SK-N-SH treated with all-trans-retinoic acid at 6 μM for 48 hours (cell line): ENCODE results near the gene BPIFB2.
"Not testable (repeated sequence)": the region's sequence is repeated elsewhere in the genome, so short reads cannot be mapped to it uniquely, and the experiment has no call there.

Experiments
- ATAC-seq: fragments of 200-7000 bp; cut with Tn5 transposase; 3 replicates; pipeline ENCODE4 v1.9.1; 2020; ENCODE audit warnings: mild to moderate bottlenecking, moderate library complexity
- ARNTL ChIP-seq: fragments of 450-650 bp; formaldehyde crosslinking; IDR thresholded peaks from 2 replicates; pipeline ENCODE4 v1.5.0; 2020; ENCODE audit warnings: low read depth, mild to moderate bottlenecking, moderate library complexity, borderline replicate concordance
- BACH2 ChIP-seq: fragments of 250-450 bp; sonication (Bioruptor Pico); IDR thresholded peaks from 2 replicates; pipeline ENCODE4 v1.9.0; 2021; ENCODE audit warnings: mild to moderate bottlenecking, borderline replicate concordance
- PPARA ChIP-seq: fragments of 250-450 bp; sonication (Bioruptor Pico); IDR thresholded peaks from 2 replicates; pipeline ENCODE4 v1.5.0; 2020; ENCODE audit warnings: mild to moderate bottlenecking, borderline replicate concordance
- SNAI2 ChIP-seq: fragments of 250-450 bp; sonication (Bioruptor Pico); IDR thresholded peaks from 2 replicates; pipeline ENCODE4 v1.5.0; 2020; ENCODE audit warnings: mild to moderate bottlenecking, moderate library complexity
- TOX ChIP-seq: fragments of 250-450 bp; sonication (Bioruptor Pico); IDR thresholded peaks from 2 replicates; pipeline ENCODE4 v1.8.0; 2021; ENCODE audit warnings: mild to moderate bottlenecking, moderate library complexity, borderline replicate concordance
- ZFP3 ChIP-seq: fragments of 250-450 bp; sonication (Bioruptor Pico); IDR thresholded peaks from 2 replicates; pipeline ENCODE4 v1.5.0; 2020; ENCODE audit warnings: mild to moderate bottlenecking, moderate library complexity
- ZFP30 ChIP-seq: fragments of 450-650 bp; formaldehyde crosslinking; IDR thresholded peaks from 2 replicates; pipeline ENCODE4 v1.5.0; 2022; ENCODE audit warnings: mild to moderate bottlenecking, moderate library complexity
- ZNF70 ChIP-seq: fragments of 450-650 bp; formaldehyde crosslinking; IDR thresholded peaks from 2 replicates; pipeline ENCODE4 v1.5.0; 2020; ENCODE audit warnings: mild to moderate bottlenecking, moderate library complexity
- ZNF8 ChIP-seq: fragments of 450-650 bp; formaldehyde crosslinking; IDR thresholded peaks from 2 replicates; pipeline ENCODE4 v1.5.0; 2020; ENCODE audit warnings: mild to moderate bottlenecking, moderate library complexity
- TF ChIP-seq, protein P1 (sequence below): fragments of 250-450 bp; sonication (Bioruptor Pico); IDR thresholded peaks from 2 replicates; pipeline ENCODE4 v1.8.0; 2021; ENCODE audit warnings: low read depth, mild to moderate bottlenecking, moderate library complexity, borderline replicate concordance
- TF ChIP-seq, protein P2 (sequence below): fragments of 250-450 bp; sonication (Bioruptor Pico); IDR thresholded peaks from 2 replicates; pipeline ENCODE4 v1.8.0; 2020; ENCODE audit warnings: mild to moderate bottlenecking, moderate library complexity, borderline replicate concordance
- TF ChIP-seq, protein P3 (sequence below): fragments of 250-450 bp; sonication (Bioruptor Pico); IDR thresholded peaks from 2 replicates; pipeline ENCODE4 v1.5.1; 2021; ENCODE audit warnings: mild to moderate bottlenecking, moderate library complexity

Gene BPIFB2

DNA sequence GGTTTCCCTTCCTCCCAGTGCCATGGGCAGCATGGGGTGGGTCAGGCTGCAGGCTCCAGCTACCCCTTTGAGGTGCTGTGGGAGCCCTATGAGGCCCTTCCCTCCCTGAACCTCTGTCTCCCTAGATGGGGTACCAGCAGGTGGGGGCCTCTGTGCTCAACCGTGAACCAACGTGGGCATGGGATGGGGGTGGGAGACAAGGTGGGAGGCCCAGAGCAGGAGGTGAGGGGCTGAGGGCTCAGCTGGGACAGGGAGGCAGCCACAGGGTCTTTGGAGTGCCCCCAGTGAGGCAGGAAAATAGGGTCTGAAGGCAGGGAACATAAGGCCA, 36.6 kb upstream of the BPIFB2 start:
- no peak for ATAC-seq

DNA sequence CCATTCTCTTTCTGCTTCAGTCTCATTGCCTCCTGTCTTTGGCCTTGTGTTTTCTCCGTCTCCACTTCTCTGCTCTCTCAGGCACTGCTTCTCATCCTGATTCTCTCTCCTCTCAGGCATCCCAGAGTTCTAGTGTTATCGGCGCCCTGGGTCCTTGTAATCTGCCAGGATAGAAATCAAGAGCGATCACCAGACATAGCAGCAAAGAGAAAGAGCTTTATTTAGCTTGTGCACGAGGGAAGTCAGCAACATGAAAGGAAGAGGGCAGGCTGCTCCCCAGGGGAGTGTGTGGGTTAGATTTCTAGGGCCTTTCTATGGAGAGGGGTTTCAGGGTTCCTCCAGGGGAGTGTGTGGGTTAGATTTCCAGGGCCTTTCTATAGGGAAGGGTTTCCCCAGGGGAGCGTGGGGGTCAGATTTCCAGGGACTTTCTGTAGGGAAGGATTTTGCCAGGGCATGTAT, 35.8 kb upstream of the BPIFB2 start:
- TF ChIP-seq SNAI2 (CRISPR knock-in tag): no peak
- TF ChIP-seq, protein P1, sequence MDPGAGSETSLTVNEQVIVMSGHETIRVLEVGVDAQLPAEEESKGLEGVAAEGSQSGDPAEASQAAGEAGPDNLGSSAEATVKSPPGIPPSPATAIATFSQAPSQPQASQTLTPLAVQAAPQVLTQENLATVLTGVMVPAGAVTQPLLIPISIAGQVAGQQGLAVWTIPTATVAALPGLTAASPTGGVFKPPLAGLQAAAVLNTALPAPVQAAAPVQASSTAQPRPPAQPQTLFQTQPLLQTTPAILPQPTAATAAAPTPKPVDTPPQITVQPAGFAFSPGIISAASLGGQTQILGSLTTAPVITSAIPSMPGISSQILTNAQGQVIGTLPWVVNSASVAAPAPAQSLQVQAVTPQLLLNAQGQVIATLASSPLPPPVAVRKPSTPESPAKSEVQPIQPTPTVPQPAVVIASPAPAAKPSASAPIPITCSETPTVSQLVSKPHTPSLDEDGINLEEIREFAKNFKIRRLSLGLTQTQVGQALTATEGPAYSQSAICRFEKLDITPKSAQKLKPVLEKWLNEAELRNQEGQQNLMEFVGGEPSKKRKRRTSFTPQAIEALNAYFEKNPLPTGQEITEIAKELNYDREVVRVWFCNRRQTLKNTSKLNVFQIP: no peak
- TF ChIP-seq ZFP3 (CRISPR knock-in tag): no peak
- no peak for TF ChIP-seq ZNF70 (CRISPR knock-in tag)
- TF ChIP-seq, protein P2, sequence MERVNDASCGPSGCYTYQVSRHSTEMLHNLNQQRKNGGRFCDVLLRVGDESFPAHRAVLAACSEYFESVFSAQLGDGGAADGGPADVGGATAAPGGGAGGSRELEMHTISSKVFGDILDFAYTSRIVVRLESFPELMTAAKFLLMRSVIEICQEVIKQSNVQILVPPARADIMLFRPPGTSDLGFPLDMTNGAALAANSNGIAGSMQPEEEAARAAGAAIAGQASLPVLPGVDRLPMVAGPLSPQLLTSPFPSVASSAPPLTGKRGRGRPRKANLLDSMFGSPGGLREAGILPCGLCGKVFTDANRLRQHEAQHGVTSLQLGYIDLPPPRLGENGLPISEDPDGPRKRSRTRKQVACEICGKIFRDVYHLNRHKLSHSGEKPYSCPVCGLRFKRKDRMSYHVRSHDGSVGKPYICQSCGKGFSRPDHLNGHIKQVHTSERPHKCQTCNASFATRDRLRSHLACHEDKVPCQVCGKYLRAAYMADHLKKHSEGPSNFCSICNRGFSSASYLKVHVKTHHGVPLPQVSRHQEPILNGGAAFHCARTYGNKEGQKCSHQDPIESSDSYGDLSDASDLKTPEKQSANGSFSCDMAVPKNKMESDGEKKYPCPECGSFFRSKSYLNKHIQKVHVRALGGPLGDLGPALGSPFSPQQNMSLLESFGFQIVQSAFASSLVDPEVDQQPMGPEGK (CRISPR knock-in tag): no peak
- TF ChIP-seq ZNF8 (CRISPR knock-in tag): no peak
- TF ChIP-seq ZFP30 (CRISPR knock-in tag): no peak
- no peak for TF ChIP-seq PPARA (CRISPR knock-in tag)
- ATAC-seq: no peak

More for the DNA sequence above, 36.6 kb upstream of the BPIFB2 start:
- TF ChIP-seq ZNF70 (CRISPR knock-in tag): no peak
- TF ChIP-seq BACH2 (CRISPR knock-in tag): no peak
- TF ChIP-seq SNAI2 (CRISPR knock-in tag): no peak

DNA sequence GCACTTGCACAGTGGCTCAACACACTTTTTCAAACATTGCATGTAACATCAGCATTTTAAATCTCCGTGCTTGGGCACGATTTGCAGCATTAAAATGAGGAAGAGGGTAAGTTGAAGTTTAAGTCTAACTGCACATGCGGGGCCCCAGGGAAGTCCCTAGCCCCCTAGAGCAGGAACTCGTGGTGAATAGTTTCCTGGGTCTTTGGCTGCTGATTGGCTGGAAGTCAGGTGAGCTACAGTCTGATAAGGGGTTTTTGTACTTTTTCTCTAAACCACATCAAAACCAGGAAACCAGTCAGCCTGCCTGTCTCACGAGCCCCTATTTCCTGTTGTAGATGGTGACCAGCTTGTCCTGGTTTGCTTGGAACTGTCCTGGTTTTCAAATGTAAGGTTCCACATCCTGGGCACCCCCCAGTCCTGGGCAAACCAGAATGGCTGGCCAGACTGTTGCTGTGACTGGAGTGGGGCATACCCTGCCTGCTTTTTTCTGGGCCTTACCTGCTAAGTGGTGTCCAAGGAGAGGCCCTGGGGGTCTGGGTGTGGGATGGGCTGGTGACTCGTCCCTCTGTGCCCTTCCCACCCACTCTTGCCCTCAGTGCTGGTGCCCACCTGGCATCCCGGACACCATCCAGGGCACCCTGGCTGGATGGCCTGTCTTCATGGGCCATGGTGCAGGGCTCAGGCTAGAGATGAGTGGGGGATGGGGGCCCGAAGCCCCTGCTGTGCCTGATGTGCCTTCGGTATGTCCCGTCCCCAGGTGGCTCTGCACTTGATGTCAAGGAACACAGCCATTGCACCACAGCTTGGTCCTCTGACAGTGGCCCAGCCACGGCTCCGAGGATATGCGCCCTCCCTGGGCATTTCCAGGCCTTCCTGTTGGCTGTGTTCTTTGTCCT, 35.1 kb upstream of the BPIFB2 start:
- ATAC-seq: no peak
- no peak for TF ChIP-seq ZNF8 (CRISPR knock-in tag)
- TF ChIP-seq, protein P2 (CRISPR knock-in tag): no peak
- TF ChIP-seq TOX: no peak
- no peak for TF ChIP-seq ZFP3 (CRISPR knock-in tag)
- TF ChIP-seq ZFP30 (CRISPR knock-in tag): no peak

DNA sequence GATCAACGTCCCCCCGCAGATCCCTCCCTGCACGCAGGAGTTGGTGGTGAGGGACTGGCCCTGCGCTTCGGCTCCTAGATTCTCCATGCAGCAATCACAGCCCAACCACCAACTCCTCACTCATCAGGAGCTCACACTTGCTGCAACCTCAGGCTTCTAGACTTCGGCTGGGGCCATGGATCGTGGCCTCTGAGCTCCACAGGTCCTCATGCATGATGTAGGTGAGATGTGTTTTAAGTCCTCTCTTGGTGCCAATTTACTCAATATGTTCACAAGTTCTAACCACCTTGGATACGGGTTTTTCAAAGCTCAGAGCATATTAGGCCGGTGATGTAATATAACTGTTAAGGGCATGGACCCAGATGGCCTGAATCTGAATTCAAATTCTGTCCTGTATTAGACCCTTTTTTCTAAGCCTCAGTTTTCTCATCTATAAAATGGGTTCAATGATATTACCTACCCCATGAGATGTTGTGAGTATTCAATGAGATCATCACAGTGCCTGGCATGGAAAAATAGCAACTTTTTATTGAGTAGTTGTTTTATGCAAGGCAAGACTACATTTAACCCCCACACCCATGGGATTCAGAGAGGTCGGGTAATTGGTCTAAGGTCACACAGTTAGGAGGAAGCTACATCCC, 34.3 kb upstream of the BPIFB2 start:
- no peak for ATAC-seq
- TF ChIP-seq, protein P3, sequence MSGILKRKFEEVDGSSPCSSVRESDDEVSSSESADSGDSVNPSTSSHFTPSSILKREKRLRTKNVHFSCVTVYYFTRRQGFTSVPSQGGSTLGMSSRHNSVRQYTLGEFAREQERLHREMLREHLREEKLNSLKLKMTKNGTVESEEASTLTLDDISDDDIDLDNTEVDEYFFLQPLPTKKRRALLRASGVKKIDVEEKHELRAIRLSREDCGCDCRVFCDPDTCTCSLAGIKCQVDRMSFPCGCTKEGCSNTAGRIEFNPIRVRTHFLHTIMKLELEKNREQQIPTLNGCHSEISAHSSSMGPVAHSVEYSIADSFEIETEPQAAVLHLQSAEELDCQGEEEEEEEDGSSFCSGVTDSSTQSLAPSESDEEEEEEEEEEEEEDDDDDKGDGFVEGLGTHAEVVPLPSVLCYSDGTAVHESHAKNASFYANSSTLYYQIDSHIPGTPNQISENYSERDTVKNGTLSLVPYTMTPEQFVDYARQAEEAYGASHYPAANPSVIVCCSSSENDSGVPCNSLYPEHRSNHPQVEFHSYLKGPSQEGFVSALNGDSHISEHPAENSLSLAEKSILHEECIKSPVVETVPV: no peak
- no peak for TF ChIP-seq ARNTL (CRISPR knock-in tag)

DNA sequence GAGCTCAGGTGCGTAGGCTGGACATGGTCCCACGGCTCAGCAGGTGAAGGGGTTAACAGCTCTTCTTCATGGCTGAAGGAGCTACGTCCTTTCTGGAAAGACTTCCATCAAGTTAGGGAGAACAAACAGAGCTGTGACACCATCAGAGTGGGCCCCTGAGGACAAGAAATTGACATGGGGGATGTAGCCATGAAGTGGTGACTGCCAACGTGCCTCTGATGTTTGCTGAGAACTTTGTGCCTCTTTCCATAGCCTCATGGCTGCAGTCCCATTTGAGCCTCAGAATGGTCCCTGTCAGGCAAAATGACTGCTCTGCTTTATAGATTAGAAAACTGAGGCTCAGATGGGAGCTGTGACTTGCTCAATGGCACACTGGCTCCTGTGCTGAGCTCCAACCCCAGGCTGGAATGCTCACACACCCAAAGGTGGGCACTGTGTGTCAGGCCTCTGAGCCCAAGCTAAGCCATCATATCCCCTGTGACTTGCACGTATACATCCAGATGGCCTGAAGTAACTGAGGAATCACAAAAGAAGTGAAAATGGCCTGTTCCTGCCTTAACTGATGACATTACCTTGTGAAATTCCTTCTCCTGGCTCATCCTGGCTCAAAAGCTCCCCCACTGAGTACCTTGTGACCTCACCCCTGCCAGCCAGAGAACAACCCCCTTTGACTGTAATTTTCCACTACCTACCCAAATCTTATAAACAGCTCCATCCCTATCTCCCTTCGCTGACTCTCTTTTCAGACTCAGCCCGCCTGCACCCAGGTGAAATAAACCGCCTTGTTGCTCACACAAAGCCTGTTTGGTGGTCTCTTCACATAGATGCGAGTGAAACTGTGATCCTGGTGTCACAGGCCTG, 33.1 kb upstream of the BPIFB2 start:
- ATAC-seq: not testable (repeated sequence)

DNA sequence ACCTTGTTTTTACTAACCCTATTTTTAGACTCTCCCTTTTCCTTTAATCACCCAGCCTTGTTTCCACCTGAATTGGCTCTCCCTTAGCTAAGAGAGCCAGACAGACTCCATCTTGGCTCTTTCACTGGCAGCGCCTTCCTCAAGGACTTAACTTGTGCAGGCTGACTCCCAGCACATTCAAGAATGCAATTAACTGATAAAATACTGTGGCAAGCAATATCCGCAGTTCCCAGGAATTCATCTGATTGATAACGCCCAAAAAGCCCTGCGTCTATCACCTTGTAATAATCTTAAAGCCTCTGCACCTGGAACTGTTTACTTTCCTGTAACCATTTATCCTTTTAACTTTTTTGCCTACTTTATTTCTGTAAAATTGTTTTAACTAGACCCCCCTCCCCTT, 32.4 kb upstream of the BPIFB2 start:
- not testable (repeated sequence) for ATAC-seq
